HUES64 (cell line): Measurements from ENCODE around the gene AKR1B15.
A peak's percentile ranks its signal among the peaks of the same experiment; 100 is the strongest.
"Not testable (repeated sequence)": the region's sequence is repeated elsewhere in the genome, so short reads cannot be mapped to it uniquely, and the experiment has no call there.

Source experiments
- H3K27ac ChIP-seq: 2 replicates; pipeline ENCODE4 v1.7.0; 2013; ENCODE audit warnings: low read depth, low read length, inconsistent platforms
- H3K27me3 ChIP-seq: 2 replicates; pipeline ENCODE4 v1.6.1; 2013; ENCODE audit warnings: mild to moderate bottlenecking, low read length; ENCODE audit not compliant: insufficient read depth
- H3K36me3 ChIP-seq: 2 replicates; pipeline ENCODE4 v1.6.1; 2013; ENCODE audit warnings: mild to moderate bottlenecking, low read length; ENCODE audit not compliant: insufficient read depth
- H3K4me1 ChIP-seq: 2 replicates; pipeline ENCODE4 v1.6.1; 2013; ENCODE audit warnings: mild to moderate bottlenecking, low read length, moderate library complexity; ENCODE audit not compliant: insufficient read depth
- H3K4me3 ChIP-seq: 2 replicates; pipeline ENCODE4 v1.5.1; 2013; ENCODE audit warnings: mild to moderate bottlenecking, low read length, moderate library complexity
- H3K9ac ChIP-seq: 2 replicates; pipeline ENCODE4 v1.6.1; 2013; ENCODE audit warnings: mild to moderate bottlenecking, low read depth, low read length
- H3K9me3 ChIP-seq: 2 replicates; pipeline ENCODE4 v1.6.1; 2013; ENCODE audit warnings: low read depth, low read length; ENCODE audit not compliant: insufficient read depth
- WGBS: fragments of 150-250, 120-280 bp; methylation state at CpG from one replicate; pipeline ENCODE4 v1.1.7; 2013; ENCODE audit warnings: missing lambda C conversion rate; 5-methylcytosine and 5-hydroxymethylcytosine counted together

Gene AKR1B15

DNA sequence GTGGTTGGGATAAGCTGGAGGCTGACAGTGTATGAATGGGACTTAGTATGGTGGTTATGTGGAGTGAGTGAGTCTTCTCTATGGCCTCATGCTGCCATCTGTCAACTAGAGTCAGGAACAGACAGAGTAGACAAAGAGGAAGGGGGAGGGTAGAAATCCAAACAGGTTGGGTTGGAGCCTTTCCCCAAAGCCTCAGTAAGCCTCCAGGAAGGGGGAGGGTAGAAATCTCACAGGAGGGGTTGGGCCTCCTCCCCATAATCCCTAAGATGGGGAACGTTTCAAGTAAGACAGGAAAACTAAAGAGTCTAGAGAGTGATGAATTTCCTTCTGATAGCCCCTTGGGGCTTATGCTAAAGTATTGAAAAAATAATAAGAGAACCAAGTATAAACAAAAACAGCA is 2.0 kb upstream of the AKR1B15 start:
- peak overlapping the region; percentile 50; the same call in 1 of the 2 replicates for H3K27ac ChIP-seq
- no peaks in the 10 kb centered on the region for H3K36me3 ChIP-seq
- peaks cover 23% of the 10 kb centered on the region for H3K4me1 ChIP-seq
- H3K27me3 ChIP-seq = no peaks in the 10 kb centered on the region
- H3K9ac ChIP-seq = peak overlapping the region; percentile 0; the same call in 1 of the 2 replicates
- H3K9me3 ChIP-seq = no peaks in the 10 kb centered on the region
- no CpG with 5 or more reads among the region's 1 CpG for WGBS
- peak overlapping the region; percentile 49 for H3K4me3 ChIP-seq

DNA sequence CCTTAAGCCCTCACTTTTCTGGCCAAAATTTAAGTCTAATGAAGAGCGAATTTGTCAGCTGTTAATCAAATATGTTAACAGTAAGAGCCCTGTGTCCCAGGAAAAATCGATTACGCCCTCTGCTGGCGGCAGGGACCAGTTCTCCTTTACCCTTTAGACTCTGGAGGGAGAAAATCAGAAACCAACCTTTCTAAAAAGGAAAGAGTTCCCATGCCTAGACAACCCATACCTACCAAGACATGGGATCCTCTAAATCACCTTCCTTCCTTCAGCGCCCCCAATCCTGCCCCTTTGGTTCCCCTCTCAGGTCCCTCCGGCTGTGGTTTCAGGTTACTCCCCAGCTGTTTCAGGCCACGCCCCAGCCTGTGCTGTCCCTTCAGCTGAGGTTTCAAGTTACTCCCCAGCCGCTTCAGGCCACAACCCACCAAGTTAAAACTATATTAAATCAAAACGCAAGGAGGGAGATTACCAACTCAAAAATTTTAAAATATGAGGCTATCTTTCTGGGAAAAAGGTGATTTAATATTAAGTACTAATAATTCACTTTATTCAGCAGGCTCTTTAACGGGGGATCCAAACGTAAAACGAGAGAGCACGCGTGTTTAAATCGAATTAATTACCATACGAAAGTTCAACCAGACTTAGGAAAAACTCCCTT is 1.4 kb upstream of the AKR1B15 start:
- peak overlapping the region; percentile 50; the same call in 1 of the 2 replicates for H3K27ac ChIP-seq
- no peaks in the 10 kb centered on the region for H3K36me3 ChIP-seq
- no peaks in the 10 kb centered on the region for H3K27me3 ChIP-seq
- peak overlapping the region; percentile 49 for H3K4me3 ChIP-seq
- 7% methylated on average over 15 of the region's 16 CpGs for WGBS
- H3K4me1 ChIP-seq = peaks cover 23% of the 10 kb centered on the region
- no peaks in the 10 kb centered on the region for H3K9me3 ChIP-seq
- H3K9ac ChIP-seq = peak overlapping the region; percentile 0; the same call in 1 of the 2 replicates

DNA sequence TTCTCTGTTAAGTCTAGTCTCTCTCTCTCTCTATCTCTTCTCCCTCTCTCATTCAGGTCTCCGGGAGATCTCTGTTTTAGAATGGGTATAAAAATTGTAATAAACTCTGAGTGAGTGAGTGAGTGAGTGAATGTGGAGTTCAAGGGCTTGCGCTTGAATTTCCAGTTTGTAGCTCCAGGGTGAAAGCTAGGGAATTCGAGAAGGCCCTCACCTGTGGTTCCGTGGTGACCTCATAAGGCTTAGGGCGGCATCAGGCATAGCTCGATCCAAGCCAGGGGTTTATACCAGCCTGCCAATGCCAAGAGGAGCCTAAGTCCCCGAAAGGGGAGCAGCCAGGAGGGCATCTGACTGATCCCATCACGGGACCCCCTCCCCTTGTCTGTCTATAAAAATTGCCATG is 456 bp downstream of the AKR1B15 start:
- Histone ChIP-seq H3K9ac (no peak overlapping the region), H3K4me3 (no peak overlapping the region), H3K36me3 (no peaks in the 10 kb centered on the region), H3K9me3 (no peaks in the 10 kb centered on the region), H3K27ac (no peak overlapping the region), H3K27me3 (no peaks in the 10 kb centered on the region), H3K4me1 (peaks cover 23% of the 10 kb centered on the region)
- WGBS = 95% methylated on average over 8 of the region's 8 CpGs

DNA sequence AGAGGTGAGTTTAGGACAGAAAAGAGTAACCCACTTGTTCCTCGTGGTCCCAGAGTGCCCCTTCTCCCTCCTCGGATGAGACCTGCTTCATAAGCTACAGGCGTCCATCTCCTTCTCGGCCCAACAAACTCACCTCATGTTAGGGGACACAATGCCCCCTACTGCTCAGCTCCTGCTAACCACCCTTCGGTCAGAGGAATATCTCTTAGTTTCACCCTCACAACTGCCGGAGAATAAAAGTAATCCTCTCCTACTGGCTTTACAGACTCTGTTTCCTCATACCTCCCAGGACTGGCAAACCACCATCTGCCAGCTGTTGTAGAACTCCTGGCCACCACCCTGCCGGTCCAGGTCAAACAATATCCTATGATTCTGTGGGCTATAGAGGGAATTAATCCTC is 3.2 kb downstream of the AKR1B15 start:
- no peaks in the 10 kb centered on the region for H3K9me3 ChIP-seq
- H3K9ac ChIP-seq = no peak overlapping the region
- H3K4me1 ChIP-seq = peaks cover 16% of the 10 kb centered on the region; the same call in 1 of the 2 replicates
- 60% methylated on average over 6 of the region's 7 CpGs for WGBS
- no peak overlapping the region for H3K4me3 ChIP-seq
- H3K36me3 ChIP-seq = no peaks in the 10 kb centered on the region
- no peaks in the 10 kb centered on the region for H3K27me3 ChIP-seq
- H3K27ac ChIP-seq = no peak overlapping the region

DNA sequence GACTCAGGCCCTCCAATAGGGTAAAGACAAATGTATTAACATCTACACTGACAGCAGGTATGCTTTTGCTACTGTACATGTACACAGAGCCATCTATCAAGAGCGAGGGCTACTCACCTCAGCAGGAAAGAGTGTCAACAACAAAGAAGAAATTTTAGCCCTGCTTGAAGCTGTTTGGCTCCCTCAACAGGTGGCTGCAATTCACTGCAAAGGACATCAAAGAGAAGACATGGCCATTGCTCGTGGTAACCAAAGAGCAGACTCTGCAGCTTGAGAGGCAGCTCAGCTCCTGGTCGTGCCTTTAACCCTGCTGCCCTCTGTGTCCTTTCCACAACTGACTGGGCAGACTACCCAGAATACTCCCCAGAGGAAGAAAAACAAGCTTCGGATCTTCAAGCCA is 5.1 kb downstream of the AKR1B15 start:
- 0 out of 2 replicates have a peak, but pooled peaks cover 1% of the 10 kb centered on the region for H3K4me1 ChIP-seq
- no peaks in the 10 kb centered on the region for H3K36me3 ChIP-seq
- H3K27me3 ChIP-seq = no peaks in the 10 kb centered on the region
- no peak overlapping the region for H3K9ac ChIP-seq
- WGBS = 62% methylated on average over 4 of the region's 4 CpGs
- no peaks in the 10 kb centered on the region for H3K9me3 ChIP-seq
- no peak overlapping the region for H3K4me3 ChIP-seq
- no peak overlapping the region for H3K27ac ChIP-seq

DNA sequence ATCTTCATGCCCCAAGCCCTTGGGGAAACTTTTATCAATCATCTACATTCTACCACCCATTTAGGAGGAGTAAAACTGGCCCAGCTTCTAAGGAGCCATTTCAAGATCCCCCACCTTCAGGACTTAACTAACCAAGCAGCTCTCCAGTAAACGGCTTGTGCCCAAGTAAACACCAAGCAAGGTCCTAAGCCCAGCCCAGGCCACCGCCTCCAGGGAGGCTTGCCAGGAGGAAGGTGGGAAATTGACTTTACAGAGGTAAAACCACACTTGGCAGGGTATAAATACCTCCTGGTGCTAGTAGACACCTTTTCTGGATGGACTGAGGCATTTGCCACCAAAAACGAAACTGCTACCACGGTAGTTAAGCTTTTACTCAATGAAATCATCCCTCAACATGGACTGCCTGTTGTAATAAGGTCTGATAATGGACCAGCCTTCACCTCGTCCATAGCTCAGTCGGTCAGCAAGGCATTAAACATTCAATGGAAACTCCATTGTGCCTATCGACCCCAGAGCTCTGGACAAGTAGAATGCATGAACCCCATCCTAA is 5.6 kb downstream of the AKR1B15 start:
- Histone ChIP-seq H3K36me3 (no peaks in the 10 kb centered on the region), H3K9ac (no peak overlapping the region), H3K4me1 (no peaks in the 10 kb centered on the region), H3K27ac (no peak overlapping the region), H3K9me3 (no peaks in the 10 kb centered on the region), H3K4me3 (no peak overlapping the region), H3K27me3 (no peaks in the 10 kb centered on the region)
- WGBS = 93% methylated on average over 7 of the region's 7 CpGs

DNA sequence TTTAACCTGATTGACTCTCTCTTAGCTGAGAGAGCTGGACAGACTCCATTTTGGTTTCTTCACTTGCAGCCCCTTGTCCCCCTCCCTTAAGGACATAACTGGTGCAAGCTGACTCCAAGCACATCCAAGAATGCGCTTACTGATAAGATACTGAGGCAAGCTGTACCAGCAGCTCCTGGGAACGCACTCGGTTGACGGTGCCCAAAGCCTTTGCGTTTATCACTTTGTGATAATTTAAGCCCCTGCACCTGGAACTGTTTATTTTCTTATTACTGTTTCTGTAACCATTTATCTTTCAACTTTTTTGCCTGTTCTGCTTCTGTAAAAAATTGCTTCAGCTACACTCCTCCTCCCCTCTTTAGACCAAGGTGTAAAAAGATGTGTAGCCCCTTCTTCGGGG is 8.5 kb downstream of the AKR1B15 start:
- Histone ChIP-seq H3K36me3 (no peaks in the 10 kb centered on the region), H3K4me3 (no peak overlapping the region), H3K9me3 (no peaks in the 10 kb centered on the region), H3K27ac (no peak overlapping the region), H3K27me3 (no peaks in the 10 kb centered on the region), H3K4me1 (no peaks in the 10 kb centered on the region), H3K9ac (no peak overlapping the region)
- 93% methylated on average over 6 of the region's 6 CpGs for WGBS

DNA sequence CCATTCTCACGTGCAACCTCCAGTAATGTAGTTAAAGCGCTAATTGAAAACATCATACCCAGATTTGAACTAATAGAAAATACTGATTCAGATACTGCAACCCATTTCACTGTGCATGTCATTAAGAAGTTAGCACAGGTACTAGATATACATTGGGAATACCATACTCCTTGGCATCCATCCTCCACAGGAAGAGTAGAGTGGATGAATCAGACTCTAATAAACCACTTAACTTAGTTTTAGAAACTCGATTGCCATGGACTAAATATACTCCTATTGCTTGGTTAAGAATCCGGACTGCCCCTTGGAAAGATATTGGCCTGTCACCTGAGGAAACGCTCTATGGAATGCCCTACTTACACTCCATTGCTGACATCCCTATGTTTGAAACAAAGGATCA is 9.5 kb downstream of the AKR1B15 start:
- 95% methylated on average over 5 of the region's 5 CpGs for WGBS
- Histone ChIP-seq H3K4me3 (no peak overlapping the region), H3K36me3 (no peaks in the 10 kb centered on the region), H3K9me3 (no peaks in the 10 kb centered on the region), H3K27ac (no peak overlapping the region), H3K9ac (no peak overlapping the region), H3K4me1 (no peaks in the 10 kb centered on the region), H3K27me3 (no peaks in the 10 kb centered on the region)

DNA sequence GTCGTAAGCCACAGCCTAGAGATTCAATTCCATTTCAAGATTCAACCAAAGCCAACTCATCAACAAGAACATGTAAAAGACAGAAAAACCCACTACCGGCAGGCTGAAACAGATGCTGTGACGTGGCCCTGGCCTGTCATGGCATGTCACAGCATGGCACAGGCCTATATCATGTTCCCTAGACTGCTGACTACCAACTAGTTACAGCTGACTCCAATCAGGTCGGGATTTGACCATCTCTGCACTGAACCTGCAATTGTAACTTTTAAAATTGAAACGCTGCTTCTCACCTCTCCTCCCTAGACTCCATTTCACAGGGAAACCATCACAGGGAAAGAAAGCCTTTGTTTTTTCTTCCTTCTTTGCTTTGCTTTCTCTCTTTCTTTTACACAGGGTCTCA is 12.7 kb downstream of the AKR1B15 start:
- H3K36me3 ChIP-seq, H3K27ac ChIP-seq, H3K9ac ChIP-seq, H3K27me3 ChIP-seq, H3K9me3 ChIP-seq, H3K4me1 ChIP-seq, H3K4me3 ChIP-seq: not testable (repeated sequence)
- WGBS = 94% methylated on average over 4 of the region's 5 CpGs

DNA sequence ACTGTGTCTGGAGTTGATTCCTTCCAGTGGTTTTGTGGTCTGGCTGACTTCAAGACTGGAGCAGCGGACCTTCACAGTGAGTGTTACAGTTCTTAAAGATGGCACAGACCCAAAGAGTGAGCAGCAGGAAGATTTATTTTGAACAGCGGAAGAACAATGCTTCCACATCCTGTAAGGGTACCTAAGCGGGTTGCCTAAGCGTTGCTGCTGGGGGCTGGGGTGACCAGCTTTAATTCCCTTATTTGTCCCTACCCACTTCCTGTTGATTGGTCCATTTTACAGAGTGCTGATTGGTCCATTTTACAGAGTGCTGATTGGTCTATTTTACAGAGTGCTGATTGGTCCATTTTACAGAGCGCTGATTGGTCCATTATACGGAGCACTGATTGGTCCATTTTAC is 13.2 kb downstream of the AKR1B15 start:
- Histone ChIP-seq H3K36me3 (no peaks in the 10 kb centered on the region), H3K4me3 (no peak overlapping the region), H3K27ac (no peak overlapping the region), H3K9ac (no peak overlapping the region), H3K4me1 (no peaks in the 10 kb centered on the region), H3K9me3 (no peaks in the 10 kb centered on the region), H3K27me3 (no peaks in the 10 kb centered on the region)
- WGBS = 95% methylated on average over 6 of the region's 6 CpGs

DNA sequence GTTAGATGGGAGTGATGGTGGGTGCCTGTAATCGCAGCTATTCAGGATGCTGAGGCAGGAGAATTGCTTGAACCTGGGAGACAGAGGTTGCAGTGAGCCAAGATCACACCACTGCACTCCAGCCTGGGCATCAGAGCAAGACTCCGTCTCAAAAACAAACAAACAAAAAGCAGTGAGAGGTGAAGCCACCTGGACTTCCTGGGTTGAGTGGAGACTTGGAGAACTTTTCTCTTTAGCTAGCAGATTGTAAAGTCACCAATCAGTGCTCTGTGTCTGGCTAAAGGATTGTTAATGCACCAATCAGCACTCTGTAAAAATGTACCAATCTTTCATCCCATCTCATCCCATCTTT is 14.5 kb downstream of the AKR1B15 start:
- not testable (repeated sequence) for H3K27ac ChIP-seq, H3K9me3 ChIP-seq, H3K9ac ChIP-seq, H3K27me3 ChIP-seq, H3K4me1 ChIP-seq, H3K4me3 ChIP-seq, H3K36me3 ChIP-seq
- 97% methylated on average over 2 of the region's 2 CpGs for WGBS
